Thoracic aorta (tissue), 2 donors: ENCODE measurements around the gene PYGM. TPM values are rescaled to one million over a fixed set of nuclear protein-coding genes. Genes with fewer than 3 reads are reported as not detected.

Source experiments
- ATAC-seq: fragments of 150-250 bp; one replicate; pipeline ENCODE4 v1.8.0; 2017; ENCODE audit warnings: low read depth; ENCODE audit not compliant: insufficient number of reproducible peaks, low FRiP score
- DNase-seq: peaks from one replicate; pipeline ENCODE4 v3.0.0-alpha.2; 2020; ENCODE audit warnings: low spot score
- H3K27ac ChIP-seq, 2 donors: fragments of 200-600 bp; sonication (generic); 1 replicate in 1 of 2; 2 replicates in 1 of 2; pipeline ENCODE4 v1.5.1; 2016; ENCODE audit warnings: mild to moderate bottlenecking in 2 of 2, moderate library complexity in 2 of 2
- H3K27me3 ChIP-seq: fragments of 200-600 bp; sonication (generic); replicated peaks from 2 replicates; pipeline ENCODE4 v1.6.0; 2016; ENCODE audit warnings: mild to moderate bottlenecking; ENCODE audit not compliant: insufficient read depth
- H3K36me3 ChIP-seq: fragments of 200-600 bp; sonication (generic); one replicate; pipeline ENCODE4 v1.5.1; 2016
- H3K4me1 ChIP-seq, 2 donors: fragments of 200-600 bp; sonication (generic); 1 replicate in 1 of 2; 2 replicates in 1 of 2; pipeline versions ENCODE4 v1.5.1 to v1.6.0; 2016; ENCODE audit warnings: low read depth in 2 of 2, mild to moderate bottlenecking in 1 of 2; ENCODE audit not compliant: control insufficient read depth in 1 of 2
- H3K4me3 ChIP-seq: fragments of 200-600 bp; sonication (generic); 2 replicates; pipeline ENCODE4 v1.5.1; 2016; ENCODE audit warnings: mild to moderate bottlenecking
- H3K9me3 ChIP-seq: fragments of 200-600 bp; sonication (generic); 2 replicates; pipeline ENCODE4 v1.5.1; 2016
- total RNA-seq, 2 donors: library from RNA; depleted of rRNA; stranded (reverse); fragments of >200 nt; gene quantifications; one replicate each; pipeline versions ENCODE4 v1.1.0 to v1.2.3, GENCODE V29; 2016
- TF ChIP-seq, protein P1 (sequence below): fragments of 200-600 bp; sonication (generic); IDR thresholded peaks from one replicate; pipeline ENCODE4 v1.5.1; 2019; ENCODE audit warnings: antibody characterized with exemption

The PYGM gene
- total RNA-seq, 2 donors from 2014 or later = 12.2 to 13.4 TPM

DNA sequence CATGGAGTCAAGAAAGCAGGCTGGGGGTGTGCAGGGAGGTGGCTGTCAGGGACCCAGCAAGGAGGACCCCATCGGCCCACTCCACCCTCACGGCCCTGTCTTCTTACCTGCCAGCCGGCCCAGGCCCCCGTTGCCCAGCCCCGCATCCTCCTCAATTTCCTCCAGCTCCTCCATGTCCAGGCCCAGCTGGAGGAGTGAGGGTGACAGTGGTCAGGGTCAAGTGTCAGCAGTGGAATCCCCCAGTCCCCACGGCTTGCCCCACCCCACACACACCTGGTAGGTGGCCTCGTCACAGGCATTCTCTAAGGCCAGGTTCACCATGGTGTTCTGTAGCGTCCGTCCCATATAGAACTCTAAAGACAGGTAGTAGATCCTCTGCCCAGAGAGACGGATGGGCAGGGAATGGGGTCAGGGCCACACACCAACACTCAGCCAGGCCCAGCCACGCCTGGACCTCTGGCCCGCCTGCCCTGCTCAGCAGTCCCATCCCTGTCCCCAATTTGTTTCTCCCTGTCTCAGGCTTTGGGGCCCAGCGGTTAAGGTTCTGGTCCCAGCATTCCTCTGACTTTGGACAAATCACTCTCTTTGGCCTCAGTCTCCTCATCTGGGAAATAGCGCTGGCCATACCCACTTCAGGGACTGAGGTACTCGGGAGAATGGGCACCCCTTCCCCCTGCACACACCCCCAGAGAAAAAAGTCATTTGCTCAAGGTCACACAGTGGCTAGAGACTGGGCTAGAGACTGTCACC, 1.3 kb downstream of the PYGM start:
- DNase-seq = no peak
- no peak for ATAC-seq
- Histone ChIP-seq H3K4me3 (peak overlapping the region; percentile 66), H3K9me3 (no peaks in the 10 kb centered on the region), H3K36me3 (peaks cover 7% of the 10 kb centered on the region), H3K27ac (peak overlapping the region; percentile 83 to 91), H3K4me1 (peaks cover 22 to 51% of the 10 kb centered on the region in 2 donors), H3K27me3 (no peaks in the 10 kb centered on the region)
- TF ChIP-seq, protein P1, sequence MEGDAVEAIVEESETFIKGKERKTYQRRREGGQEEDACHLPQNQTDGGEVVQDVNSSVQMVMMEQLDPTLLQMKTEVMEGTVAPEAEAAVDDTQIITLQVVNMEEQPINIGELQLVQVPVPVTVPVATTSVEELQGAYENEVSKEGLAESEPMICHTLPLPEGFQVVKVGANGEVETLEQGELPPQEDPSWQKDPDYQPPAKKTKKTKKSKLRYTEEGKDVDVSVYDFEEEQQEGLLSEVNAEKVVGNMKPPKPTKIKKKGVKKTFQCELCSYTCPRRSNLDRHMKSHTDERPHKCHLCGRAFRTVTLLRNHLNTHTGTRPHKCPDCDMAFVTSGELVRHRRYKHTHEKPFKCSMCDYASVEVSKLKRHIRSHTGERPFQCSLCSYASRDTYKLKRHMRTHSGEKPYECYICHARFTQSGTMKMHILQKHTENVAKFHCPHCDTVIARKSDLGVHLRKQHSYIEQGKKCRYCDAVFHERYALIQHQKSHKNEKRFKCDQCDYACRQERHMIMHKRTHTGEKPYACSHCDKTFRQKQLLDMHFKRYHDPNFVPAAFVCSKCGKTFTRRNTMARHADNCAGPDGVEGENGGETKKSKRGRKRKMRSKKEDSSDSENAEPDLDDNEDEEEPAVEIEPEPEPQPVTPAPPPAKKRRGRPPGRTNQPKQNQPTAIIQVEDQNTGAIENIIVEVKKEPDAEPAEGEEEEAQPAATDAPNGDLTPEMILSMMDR = no peak

DNA sequence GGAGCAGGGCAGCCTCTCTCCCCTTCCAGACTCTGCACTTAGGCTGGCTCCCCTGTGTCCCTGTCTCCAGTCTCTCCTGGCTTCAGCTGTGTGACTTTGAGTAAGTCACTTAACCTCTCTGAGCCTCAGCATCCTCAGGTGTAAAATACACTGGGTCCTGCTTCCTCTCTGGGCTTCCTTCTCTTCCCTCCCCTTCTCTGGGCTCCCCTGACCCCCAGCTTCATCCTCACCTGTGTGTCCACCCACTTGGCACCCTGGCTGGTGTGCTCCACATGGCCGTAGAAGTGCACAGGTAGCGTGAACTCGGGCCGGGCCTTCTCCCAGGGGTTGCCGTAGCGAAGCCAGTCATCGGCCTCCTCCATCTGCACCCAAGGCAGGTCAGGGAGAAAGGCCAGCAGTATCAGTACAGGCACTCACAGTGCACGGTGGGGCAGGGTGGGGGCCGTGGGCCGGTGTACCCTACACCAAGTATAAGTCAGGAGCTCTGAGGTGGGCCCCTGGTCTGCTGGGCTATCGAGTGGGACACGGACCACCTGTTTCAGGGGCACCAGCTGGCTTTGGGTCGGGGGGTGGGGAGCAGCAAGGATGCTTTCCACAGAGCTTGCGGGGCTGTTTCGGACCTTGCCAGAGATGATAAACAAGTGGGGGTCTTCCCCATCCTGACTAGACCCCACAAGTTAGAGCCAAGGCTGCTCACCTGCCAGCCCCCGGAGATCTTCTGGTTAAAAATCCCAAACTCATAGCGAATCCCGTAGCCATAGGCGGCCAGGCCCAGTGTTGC, 2.0 kb downstream of the PYGM start:
- Histone ChIP-seq H3K27me3 (no peaks in the 10 kb centered on the region), H3K36me3 (peaks cover 5% of the 10 kb centered on the region), H3K4me3 (no peak overlapping the region), H3K4me1 (peaks cover 19 to 44% of the 10 kb centered on the region in 2 donors), H3K9me3 (no peaks in the 10 kb centered on the region), H3K27ac (no peak overlapping the region)
- TF ChIP-seq, protein P1 = no peak
- ATAC-seq (no peak), DNase-seq (no peak)

DNA sequence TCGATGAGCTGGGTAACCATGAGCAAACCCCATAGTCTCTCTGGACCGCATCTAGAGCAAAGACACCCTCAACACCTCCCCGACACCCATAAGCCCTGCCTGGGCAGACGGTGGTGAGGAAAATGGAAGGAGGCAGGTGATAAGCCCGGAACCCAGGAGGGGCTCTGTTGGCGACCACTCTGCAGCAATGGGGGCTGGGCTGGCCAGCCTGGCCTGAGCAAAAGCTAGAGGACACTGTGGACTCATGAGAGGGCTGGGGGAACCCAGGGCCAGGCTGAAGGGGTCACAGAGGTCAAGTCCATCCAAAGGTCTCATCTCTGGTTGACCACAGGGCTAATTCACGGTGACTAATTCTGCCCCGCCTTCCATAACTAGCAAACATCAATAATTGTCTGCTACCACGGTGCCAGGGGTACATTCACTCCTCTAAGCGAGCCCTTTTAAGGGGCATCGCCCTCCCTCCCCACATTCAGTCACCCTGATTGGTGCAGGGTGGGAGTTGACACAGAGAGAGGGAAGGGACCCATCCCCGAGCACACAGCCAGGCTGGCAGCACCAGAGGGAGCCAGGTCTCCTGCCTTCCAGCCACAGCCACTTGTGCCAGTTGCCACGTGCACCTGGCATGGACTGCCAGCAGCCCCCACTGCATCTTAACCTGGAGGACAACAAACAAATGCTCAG, 4.0 kb downstream of the PYGM start:
- no peaks in the 10 kb centered on the region for H3K27me3 ChIP-seq
- TF ChIP-seq, protein P1 = no peak
- no peaks in the 10 kb centered on the region for H3K9me3 ChIP-seq
- ATAC-seq = no peak
- DNase-seq = no peak
- H3K27ac ChIP-seq = no peak overlapping the region
- no peak overlapping the region for H3K4me3 ChIP-seq
- peaks cover 12 to 24% of the 10 kb centered on the region in 2 donors for H3K4me1 ChIP-seq
- no peaks in the 10 kb centered on the region for H3K36me3 ChIP-seq

DNA sequence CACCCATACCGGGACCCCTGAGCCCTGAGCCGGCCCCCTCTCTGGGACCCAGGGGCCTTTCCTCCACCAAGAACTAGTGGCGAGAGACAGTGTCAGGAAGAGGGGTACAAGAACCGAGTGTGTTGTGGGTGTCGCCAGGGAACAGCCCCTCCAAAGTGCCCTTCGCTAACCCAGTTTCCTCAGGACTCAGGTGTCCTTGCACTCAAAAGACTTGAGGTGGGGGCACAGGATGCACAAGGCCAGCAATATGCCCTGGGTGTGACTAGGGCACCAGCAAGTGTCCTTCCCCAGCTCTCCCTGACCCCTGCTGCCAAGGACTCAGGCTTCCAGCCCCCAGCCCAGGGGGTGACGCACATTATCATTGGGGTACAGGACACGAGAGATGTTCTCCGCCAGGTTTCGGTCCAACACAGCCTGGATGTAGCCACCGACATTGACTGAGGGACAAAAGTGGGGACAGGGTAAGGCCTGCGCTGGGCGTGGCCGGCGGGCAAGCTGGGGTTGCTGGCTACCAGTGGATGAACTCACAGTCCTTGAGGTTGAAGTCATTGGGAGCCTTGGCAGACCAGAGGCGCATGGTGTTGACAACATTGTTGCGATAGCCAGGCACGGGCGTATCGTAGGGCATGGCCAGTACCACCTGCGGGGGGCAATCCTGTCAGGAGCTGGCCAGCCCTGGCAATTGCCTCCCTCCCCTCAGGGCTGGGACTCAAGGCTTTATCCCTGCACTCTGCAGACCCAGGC, 4.7 kb downstream of the PYGM start:
- Histone ChIP-seq H3K9me3 (no peaks in the 10 kb centered on the region), H3K36me3 (no peaks in the 10 kb centered on the region), H3K27me3 (no peaks in the 10 kb centered on the region), H3K27ac (no peak overlapping the region), H3K4me3 (no peak overlapping the region), H3K4me1 (peaks cover 5 to 17% of the 10 kb centered on the region in 2 donors)
- TF ChIP-seq, protein P1 = no peak
- DNase-seq (no peak), ATAC-seq (no peak)
